ENCODE data around the gene PTPRK. TPM values are rescaled to one million over a fixed set of nuclear protein-coding genes. Genes with fewer than 3 reads are reported as not detected.
A peak's percentile ranks its signal among the peaks of the same experiment; 100 is the strongest.

PTPRK gene
- total RNA-seq, 1 experiment from 2014 or later, result 53.8 TPM

DNA sequence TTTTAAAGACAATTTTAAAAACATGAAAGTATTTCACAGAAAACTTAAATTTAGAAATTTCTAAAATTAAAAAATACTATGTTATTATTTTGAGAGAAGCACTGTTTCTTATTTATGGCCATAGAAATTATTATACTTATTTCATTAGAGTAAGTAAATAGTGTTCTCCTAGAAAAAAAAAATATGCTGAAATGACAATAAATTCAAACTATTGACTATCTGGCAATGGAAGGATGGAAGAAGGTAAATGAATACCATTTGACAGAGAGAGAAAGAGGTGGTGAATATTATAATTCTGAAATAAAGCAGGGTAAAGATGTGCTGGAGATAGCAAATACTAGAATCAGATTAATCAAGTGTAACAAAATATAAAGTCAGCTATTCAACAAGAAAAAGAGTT is 294.8 kb downstream of the PTPRK start:
- Histone ChIP-seq H3K9me3 (ENCODE audit: low read length) (no peaks in the 10 kb centered on the region), H3K9ac (ENCODE audit: low read length) (no peak overlapping the region), H3K4me1 (ENCODE audit: insufficient read depth, low read length) (no peaks in the 10 kb centered on the region), H3K27ac (ENCODE audit: low read length) (no peak overlapping the region), H3K36me3 (ENCODE audit: low read depth, low read length) (no peaks in the 10 kb centered on the region), H3K9me2 (replicated peaks; ENCODE audit: low read length) (no peaks in the 10 kb centered on the region), H2AFZ (ENCODE audit: low read length) (no peak overlapping the region), H3K4me2 (ENCODE audit: low read length) (no peak overlapping the region), H4K20me1 (ENCODE audit: low read length) (no peaks in the 10 kb centered on the region), H3F3A (ENCODE audit: low read length, unreplicated experiment) (no peaks in the 10 kb centered on the region), H3K79me2 (ENCODE audit: low read length) (no peaks in the 10 kb centered on the region), H3K4me3 (ENCODE audit: low read length) (no peak overlapping the region), H3K27me3 (ENCODE audit: low read length) (no peaks in the 10 kb centered on the region)
- BruUV-seq (replicated peaks), result no TSS peak
- ChIA-PET CTCF (no interaction called here), POLR2A (ENCODE audit: unreplicated experiment) (no interaction called here)
- intact Hi-C loops (cut with micrococcal nuclease), result no loop called here
- DNase-seq (no peak), ATAC-seq (no peak)
- TF ChIP-seq EZH2 (IDR thresholded peaks at IDR 0.05; ENCODE audit: low read length, unreplicated experiment) (no peak), EZH2phosphoT487 (IDR thresholded peaks at IDR 0.05; ENCODE audit: borderline replicate concordance, low read length) (no peak)
- TF ChIP-seq, protein P1, sequence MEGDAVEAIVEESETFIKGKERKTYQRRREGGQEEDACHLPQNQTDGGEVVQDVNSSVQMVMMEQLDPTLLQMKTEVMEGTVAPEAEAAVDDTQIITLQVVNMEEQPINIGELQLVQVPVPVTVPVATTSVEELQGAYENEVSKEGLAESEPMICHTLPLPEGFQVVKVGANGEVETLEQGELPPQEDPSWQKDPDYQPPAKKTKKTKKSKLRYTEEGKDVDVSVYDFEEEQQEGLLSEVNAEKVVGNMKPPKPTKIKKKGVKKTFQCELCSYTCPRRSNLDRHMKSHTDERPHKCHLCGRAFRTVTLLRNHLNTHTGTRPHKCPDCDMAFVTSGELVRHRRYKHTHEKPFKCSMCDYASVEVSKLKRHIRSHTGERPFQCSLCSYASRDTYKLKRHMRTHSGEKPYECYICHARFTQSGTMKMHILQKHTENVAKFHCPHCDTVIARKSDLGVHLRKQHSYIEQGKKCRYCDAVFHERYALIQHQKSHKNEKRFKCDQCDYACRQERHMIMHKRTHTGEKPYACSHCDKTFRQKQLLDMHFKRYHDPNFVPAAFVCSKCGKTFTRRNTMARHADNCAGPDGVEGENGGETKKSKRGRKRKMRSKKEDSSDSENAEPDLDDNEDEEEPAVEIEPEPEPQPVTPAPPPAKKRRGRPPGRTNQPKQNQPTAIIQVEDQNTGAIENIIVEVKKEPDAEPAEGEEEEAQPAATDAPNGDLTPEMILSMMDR (conservative IDR thresholded peaks at IDR 0.05; ENCODE audit: low read depth, low read length), result no peak

DNA sequence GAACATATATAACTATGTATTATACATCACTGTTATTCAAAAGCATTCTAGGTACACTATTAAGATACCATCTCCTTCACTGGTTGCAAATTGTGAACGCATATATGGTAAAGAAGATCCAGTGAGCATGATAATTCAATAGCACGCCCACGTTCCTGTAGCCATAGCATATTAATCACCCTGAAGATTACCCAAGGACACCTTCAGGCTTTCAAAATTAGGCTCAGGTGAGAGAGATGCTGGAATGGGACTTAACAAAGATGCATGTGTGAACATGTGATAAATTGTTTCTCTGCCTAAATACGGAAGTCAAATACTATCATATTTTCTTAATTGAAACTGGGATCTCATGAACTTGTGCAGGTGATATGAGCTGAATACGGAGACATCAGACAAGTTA is 303.5 kb downstream of the PTPRK start:
- no peaks in the 10 kb centered on the region for H3K9me3 ChIP-seq (ENCODE audit: low read length)
- no TSS peak for BruUV-seq (replicated peaks)
- H3K4me1 ChIP-seq (ENCODE audit: insufficient read depth, low read length), result no peaks in the 10 kb centered on the region
- TF ChIP-seq, protein P1 (conservative IDR thresholded peaks at IDR 0.05; ENCODE audit: low read depth, low read length), result no peak
- TF ChIP-seq EZH2phosphoT487 (IDR thresholded peaks at IDR 0.05; ENCODE audit: borderline replicate concordance, low read length) (no peak), EZH2 (IDR thresholded peaks at IDR 0.05; ENCODE audit: low read length, unreplicated experiment) (no peak)
- no peak overlapping the region for H3K27ac ChIP-seq (ENCODE audit: low read length)
- H3K36me3 ChIP-seq (ENCODE audit: low read depth, low read length), result peaks cover 4% of the 10 kb centered on the region; the same call in 1 of the 2 replicates
- H4K20me1 ChIP-seq (ENCODE audit: low read length), result no peaks in the 10 kb centered on the region
- no peak overlapping the region for H3K4me2 ChIP-seq (ENCODE audit: low read length)
- DNase-seq (no peak), ATAC-seq (no peak)
- no peak overlapping the region for H3K9ac ChIP-seq (ENCODE audit: low read length)
- no peaks in the 10 kb centered on the region for H3F3A ChIP-seq (ENCODE audit: low read length, unreplicated experiment)
- H3K9me2 ChIP-seq (replicated peaks; ENCODE audit: low read length), result no peaks in the 10 kb centered on the region
- no peak overlapping the region for H2AFZ ChIP-seq (ENCODE audit: low read length)
- H3K4me3 ChIP-seq (ENCODE audit: low read length), result no peak overlapping the region
- CTCF ChIA-PET, result no interaction called here
- intact Hi-C loops (cut with micrococcal nuclease), result no loop called here
- H3K27me3 ChIP-seq (ENCODE audit: low read length), result no peaks in the 10 kb centered on the region
- H3K79me2 ChIP-seq (ENCODE audit: low read length), result no peaks in the 10 kb centered on the region
- POLR2A ChIA-PET (ENCODE audit: unreplicated experiment), result no interaction called here

DNA sequence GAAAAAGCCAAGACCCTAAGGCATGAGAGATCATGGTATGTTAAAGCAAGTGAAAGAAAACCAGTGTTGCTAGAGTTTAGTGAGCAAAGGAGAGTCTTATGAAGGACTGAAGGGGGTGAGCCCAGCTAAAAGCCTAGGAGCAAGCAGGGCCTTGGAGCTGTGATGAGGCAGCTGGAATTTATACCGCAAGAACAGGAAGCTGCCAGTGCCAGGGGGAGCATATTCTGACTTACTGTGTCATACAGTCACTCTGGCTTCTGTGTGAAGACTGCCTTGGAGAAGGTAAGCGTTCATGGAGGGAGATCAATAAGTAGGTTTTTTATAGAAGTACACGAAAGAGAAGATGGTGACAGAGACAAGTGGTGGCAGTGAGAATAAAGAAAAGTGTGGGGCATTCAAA is 310.6 kb downstream of the PTPRK start:
- intact Hi-C loops (cut with micrococcal nuclease), result no loop called here
- H3K79me2 ChIP-seq (ENCODE audit: low read length), result no peaks in the 10 kb centered on the region
- no TSS peak for BruUV-seq (replicated peaks)
- no peak for TF ChIP-seq EZH2phosphoT487 (IDR thresholded peaks at IDR 0.05; ENCODE audit: borderline replicate concordance, low read length)
- TF ChIP-seq, protein P1 (conservative IDR thresholded peaks at IDR 0.05; ENCODE audit: low read depth, low read length), result no peak
- TF ChIP-seq EZH2 (IDR thresholded peaks at IDR 0.05; ENCODE audit: low read length, unreplicated experiment), result no peak
- H4K20me1 ChIP-seq (ENCODE audit: low read length), result no peaks in the 10 kb centered on the region
- H3K4me2 ChIP-seq (ENCODE audit: low read length), result peak overlapping the region; percentile 53; the same call in 1 of the 2 replicates
- H3K27me3 ChIP-seq (ENCODE audit: low read length), result no peaks in the 10 kb centered on the region
- ATAC-seq (peak; percentile 42; the same call in 1 of the 2 replicates), DNase-seq (peak; percentile 48)
- H3K27ac ChIP-seq (ENCODE audit: low read length), result peak overlapping the region; percentile 18; the same call in 1 of the 2 replicates
- H3K36me3 ChIP-seq (ENCODE audit: low read depth, low read length), result peaks cover under 1% of the 10 kb centered on the region; the same call in 1 of the 2 replicates
- H3K4me3 ChIP-seq (ENCODE audit: low read length), result no peak overlapping the region
- H3K9me2 ChIP-seq (replicated peaks; ENCODE audit: low read length), result no peaks in the 10 kb centered on the region
- H3F3A ChIP-seq (ENCODE audit: low read length, unreplicated experiment), result no peaks in the 10 kb centered on the region
- no peaks in the 10 kb centered on the region for H3K9me3 ChIP-seq (ENCODE audit: low read length)
- POLR2A ChIA-PET (ENCODE audit: unreplicated experiment), result no interaction called here
- no peak overlapping the region for H2AFZ ChIP-seq (ENCODE audit: low read length)
- H3K4me1 ChIP-seq (ENCODE audit: insufficient read depth, low read length), result peaks cover 31% of the 10 kb centered on the region
- CTCF ChIA-PET, result no interaction called here
- no peak overlapping the region for H3K9ac ChIP-seq (ENCODE audit: low read length)

Data from PC-3 (cell line).